GM11168 (cell line): ENCODE measurements around the gene C16orf78.

Experiments
- in situ Hi-C: fragments of 300-500 bp; cut with MboI; formaldehyde crosslinking; loops from one replicate; pipeline ENCODE4 v1.12.0; 2022; ENCODE audit warnings: low sequenced_read_pairs; ENCODE audit not compliant: unreplicated experiment

C16orf78 gene

GRCh38 chr16:49419862-49420261, 46.3 kb downstream of the C16orf78 start:
- in situ Hi-C loops = no loop called here

GRCh38 chr16:49422896-49423295, 49.3 kb downstream of the C16orf78 start:
- in situ Hi-C loops = no loop called here

DNA sequence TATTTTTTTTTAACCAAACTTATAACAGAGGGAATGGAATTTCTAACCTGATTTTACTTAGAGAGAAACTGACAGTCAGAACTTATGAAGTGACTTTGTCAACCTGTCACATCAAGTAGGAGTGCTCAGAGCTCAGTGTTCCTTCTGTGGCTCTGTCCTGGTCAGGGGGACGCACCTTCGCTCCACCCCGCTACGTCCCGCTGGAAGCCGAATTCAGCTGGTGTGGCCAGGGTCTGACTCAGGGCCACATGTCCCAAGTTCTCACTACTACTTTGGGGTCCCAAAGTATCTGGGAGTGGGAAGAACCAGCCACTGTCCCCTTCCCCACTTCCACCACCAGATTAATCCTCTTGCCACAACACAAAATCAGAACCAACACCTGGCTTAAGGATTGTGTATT, 51.4 kb downstream of the C16orf78 start:
- in situ Hi-C loops = loop anchor here (25.0 kb wide), 1 partner anchor 487 kb away; no protein-coding TSS in a partner anchor

GRCh38 chr16:49427771-49428170, 54.2 kb downstream of the C16orf78 start:
- in situ Hi-C loops = loop anchor here (25.0 kb wide), 1 partner anchor 485 kb away; no protein-coding TSS in a partner anchor

DNA sequence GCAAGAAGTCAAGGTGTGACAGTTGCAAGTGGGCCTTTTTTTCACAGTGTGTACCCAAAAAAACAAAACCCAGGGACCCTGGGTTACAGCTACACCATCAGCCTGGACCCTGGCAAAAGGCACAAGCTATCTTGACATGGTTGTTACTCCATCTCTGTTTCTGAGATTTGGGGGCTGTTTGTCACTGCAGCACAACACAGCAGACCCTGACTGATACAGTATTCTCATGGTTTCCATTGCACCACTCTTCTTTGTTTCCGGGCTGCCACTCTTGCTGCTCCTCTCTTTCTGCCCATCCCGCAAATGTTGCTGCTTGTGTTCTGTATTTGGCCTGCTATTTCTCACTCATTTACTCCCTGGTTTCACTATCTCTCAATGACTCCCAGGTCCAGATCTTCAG, 55.2 kb downstream of the C16orf78 start:
- in situ Hi-C loops = loop anchor here (25.0 kb wide), 1 partner anchor 483 kb away; no protein-coding TSS in a partner anchor

DNA sequence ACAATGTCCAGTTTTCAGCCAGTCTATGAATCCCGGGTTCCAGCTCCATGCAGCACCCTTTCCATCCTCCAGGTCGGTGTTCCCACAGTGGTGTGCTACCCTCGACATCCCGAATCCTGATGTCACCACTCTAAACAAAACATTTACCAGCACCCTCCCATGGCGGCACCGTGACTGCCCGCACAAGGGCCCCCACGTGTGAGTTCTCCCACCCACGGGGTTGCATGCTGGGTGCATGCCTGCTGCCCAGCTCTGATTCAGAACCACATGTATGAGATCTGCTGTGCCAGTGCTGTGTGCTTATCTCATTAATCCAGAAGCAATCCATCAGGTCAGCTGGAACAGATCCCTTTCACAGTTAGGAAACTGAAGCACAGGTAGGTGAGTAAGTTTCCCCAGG, 57.4 kb downstream of the C16orf78 start:
- in situ Hi-C loops = loop anchor here (25.0 kb wide), 1 partner anchor 481 kb away; no protein-coding TSS in a partner anchor

GRCh38 chr16:49431591-49432290, 58.1 kb downstream of the C16orf78 start:
- in situ Hi-C loops = loop anchor here (25.0 kb wide), 1 partner anchor 481 kb away; no protein-coding TSS in a partner anchor

GRCh38 chr16:49434733-49435132, 61.1 kb downstream of the C16orf78 start:
- in situ Hi-C loops = loop anchor here (25.0 kb wide), 1 partner anchor 478 kb away; no protein-coding TSS in a partner anchor

DNA sequence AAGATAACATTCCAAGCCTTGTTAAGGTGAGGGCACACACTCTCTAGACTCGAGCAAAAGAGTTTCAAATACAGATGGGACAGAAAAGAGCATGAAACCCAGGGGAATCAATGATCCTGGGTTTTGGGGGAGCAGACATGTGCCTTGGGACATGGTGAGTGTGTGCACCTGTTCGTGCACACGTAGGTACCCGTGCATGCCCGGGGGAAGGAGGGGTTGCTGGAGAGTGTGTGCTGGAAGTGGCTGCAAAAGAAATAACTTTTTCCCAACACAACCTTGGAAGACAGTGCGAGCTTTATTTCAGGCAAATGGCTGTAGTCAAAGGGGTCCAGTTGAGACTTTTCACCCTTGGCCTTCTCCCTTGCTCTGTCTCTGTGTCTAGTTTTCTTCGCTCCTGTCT, 62.6 kb downstream of the C16orf78 start:
- in situ Hi-C loops = loop anchor here (25.0 kb wide), 1 partner anchor 476 kb away; no protein-coding TSS in a partner anchor

DNA sequence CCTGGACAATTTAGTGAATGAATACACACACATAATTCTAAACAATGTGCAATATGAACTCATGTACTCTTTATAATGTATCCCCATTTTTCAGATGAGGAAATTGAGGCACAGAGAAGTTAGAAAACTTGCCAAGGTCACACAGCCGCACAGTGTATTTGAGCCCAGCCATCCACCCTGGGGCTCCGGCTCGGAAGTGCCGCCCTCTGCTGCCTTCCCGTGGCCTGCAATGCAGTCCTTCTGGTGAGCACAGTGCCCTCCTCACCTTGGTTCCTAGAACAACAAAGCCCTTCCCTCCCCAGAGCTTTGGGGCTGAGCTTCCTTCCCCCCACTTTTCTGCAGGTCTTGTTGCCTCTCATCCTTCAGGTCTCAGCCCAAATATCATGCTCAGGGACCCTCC, 63.7 kb downstream of the C16orf78 start:
- in situ Hi-C loops = loop anchor here (25.0 kb wide), 1 partner anchor 475 kb away; no protein-coding TSS in a partner anchor

GRCh38 chr16:49439050-49439449, 65.4 kb downstream of the C16orf78 start:
- in situ Hi-C loops = loop anchor here (25.0 kb wide), 1 partner anchor 473 kb away; no protein-coding TSS in a partner anchor

- in situ Hi-C loops = loop anchor here (25.0 kb wide), 1 partner anchor 473 kb away; no protein-coding TSS in a partner anchor
Measured at GRCh38 chr16:49439676-49440075, 66.1 kb downstream of the C16orf78 start.

DNA sequence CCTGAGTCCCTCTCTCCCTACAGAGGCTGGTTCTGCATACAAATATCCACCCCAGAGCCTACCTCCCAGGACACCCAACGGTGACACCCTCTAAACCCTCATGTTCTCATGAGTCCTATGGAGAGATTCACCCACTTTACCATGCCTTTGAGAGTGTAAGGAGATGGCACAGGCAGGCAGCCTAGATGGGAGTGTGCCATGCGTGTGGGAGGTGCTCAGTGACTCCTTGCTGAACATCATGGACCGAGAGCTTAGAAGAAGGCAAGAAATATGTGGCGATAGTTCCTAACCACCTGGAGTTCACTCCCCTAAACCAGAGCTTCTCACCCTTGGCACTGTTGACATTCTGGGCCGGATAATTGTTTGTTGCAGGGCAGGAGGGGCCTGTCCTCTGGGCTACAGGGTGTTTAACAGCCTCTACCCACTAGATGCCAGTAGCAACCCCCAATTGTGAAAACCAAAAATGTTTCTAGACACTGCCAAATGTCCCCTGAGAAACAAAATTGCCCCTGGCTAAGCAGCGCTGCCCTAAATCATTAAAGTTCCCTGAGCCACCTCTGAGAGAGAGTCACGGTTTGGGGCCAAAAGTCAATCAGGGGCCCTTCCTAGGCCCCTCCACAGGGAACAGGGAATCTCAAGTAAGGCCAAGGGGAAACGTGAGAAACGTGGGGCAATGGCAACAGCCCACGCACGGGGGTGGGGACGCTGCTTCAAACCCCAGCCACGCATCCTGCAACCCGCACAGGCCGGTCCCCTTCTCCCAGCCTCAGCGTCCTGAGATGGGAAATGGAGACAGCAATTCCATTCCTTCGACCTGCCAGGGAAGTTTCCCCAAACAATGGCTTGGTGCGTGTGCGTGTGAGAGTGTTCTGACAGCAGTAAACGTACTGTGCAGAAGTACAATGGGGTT, 66.8 kb downstream of the C16orf78 start:
- in situ Hi-C loops = loop anchor here (25.0 kb wide), 1 partner anchor 472 kb away; no protein-coding TSS in a partner anchor

DNA sequence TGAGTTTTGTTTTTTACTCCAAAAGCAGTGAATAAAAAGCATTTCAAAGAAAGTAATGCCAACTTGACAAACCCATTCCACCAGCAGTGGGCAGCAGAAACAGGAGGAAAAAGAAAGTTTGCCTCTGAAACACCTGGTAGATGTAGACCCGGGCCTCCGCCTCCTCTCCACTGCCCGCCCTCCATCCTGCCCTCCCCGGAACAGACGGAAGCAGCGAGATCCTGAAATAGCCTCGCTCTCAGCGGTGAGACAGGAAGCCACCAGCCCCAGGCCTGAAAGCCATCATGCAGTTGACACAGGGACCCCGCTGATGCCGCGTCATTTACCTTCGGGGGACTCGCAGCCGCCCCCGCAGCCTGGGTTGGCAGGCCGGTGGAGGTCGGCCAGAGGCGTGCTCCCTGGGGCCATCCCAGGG, 67.8 kb downstream of the C16orf78 start:
- in situ Hi-C loops = loop anchor here (25.0 kb wide), 1 partner anchor 471 kb away; no protein-coding TSS in a partner anchor

DNA sequence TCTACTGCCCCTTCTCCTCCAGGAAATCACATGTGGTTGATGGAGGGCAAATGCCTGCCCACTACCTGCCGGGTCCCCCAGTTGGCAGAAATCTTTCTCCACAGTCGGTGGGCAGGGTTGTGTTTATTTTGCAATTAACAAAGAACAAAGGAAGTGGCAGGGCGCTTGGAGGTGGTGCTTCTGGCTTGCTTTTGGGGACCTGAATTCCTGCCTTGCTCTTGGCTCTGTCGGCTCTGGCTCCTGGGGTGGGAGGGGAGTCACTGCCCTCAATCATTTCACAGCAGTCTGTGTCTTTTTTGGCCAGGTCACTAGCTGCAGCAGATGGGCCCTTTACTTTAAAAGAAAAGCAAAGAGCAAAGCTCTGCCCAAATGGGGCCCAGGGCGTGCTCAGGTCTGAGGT, 69.2 kb downstream of the C16orf78 start:
- in situ Hi-C loops = loop anchor here (25.0 kb wide), 1 partner anchor 469 kb away; no protein-coding TSS in a partner anchor

GRCh38 chr16:49443576-49443975, 70.0 kb downstream of the C16orf78 start:
- in situ Hi-C loops = loop anchor here (25.0 kb wide), 1 partner anchor 469 kb away; no protein-coding TSS in a partner anchor

DNA sequence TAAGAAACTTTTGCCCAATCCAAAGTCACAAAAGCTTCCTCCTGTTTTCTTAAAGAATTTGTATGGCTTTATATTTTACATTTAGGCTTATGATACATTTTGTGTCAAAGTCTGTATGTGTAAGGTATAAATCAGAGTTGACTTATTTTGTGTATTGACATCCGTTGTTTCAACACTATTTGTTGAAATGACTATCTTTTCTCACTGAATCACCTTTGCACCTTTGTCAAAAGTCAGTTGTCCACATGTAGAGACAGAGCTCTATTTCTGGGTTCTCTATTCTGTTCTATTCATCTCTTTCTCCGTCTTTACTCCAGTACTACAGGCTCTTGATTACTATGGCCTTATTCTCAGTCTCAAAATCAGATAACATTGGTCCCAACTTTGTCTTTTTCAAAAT, 73.2 kb downstream of the C16orf78 start:
- in situ Hi-C loops = loop anchor here (25.0 kb wide), 1 partner anchor 465 kb away; no protein-coding TSS in a partner anchor
